OCI-LY1 (cell line): ENCODE data around the gene MAP6D1.

Source experiments
- H2AFZ ChIP-seq: fragments of 200-600 bp; sonication (generic), shearing (Covaris generic); 2 replicates; pipeline ENCODE4 v1.6.0; 2014; ENCODE audit warnings: antibody characterized with exemption, mild to moderate bottlenecking, low read length
- H3F3A ChIP-seq: fragments of 200-600 bp; sonication (generic), shearing (Covaris generic); 2 replicates; pipeline ENCODE4 v1.6.0; 2014; ENCODE audit warnings: mild to moderate bottlenecking, antibody characterized with exemption, low read length, moderate library complexity; ENCODE audit not compliant: insufficient read depth
- H3K27ac ChIP-seq: fragments of 200-600 bp; sonication (generic); 2 replicates; pipeline ENCODE4 v1.5.1; 2014; ENCODE audit warnings: low read length, mixed run types, mild to moderate bottlenecking, low read depth; ENCODE audit not compliant: poor library complexity, severe bottlenecking
- H3K27me3 ChIP-seq: fragments of 200-600 bp; sonication (generic); 2 replicates; pipeline ENCODE4 v1.6.0; 2014; ENCODE audit warnings: antibody characterized with exemption, mild to moderate bottlenecking, low read length, moderate library complexity; ENCODE audit not compliant: insufficient read depth
- H3K36me3 ChIP-seq: fragments of 200-600 bp; sonication (generic); 2 replicates; pipeline ENCODE4 v1.6.1; 2014; ENCODE audit warnings: mild to moderate bottlenecking, antibody characterized with exemption, low read length, moderate library complexity, mixed read lengths; ENCODE audit not compliant: insufficient read depth
- H3K4me1 ChIP-seq: fragments of 200-600 bp; sonication (generic); 2 replicates; pipeline ENCODE4 v1.5.1; 2014; ENCODE audit warnings: mild to moderate bottlenecking, low read length, moderate library complexity; ENCODE audit not compliant: insufficient read depth, severe bottlenecking
- H3K4me2 ChIP-seq: fragments of 200-600 bp; sonication (generic), shearing (Covaris generic); 2 replicates; pipeline ENCODE4 v1.6.1; 2014; ENCODE audit warnings: low read length
- H3K4me3 ChIP-seq: fragments of 200-600 bp; sonication (generic); 2 replicates; pipeline ENCODE4 v1.5.1; 2014; ENCODE audit warnings: low read length, low read depth, mild to moderate bottlenecking, mixed read lengths; ENCODE audit not compliant: poor library complexity, severe bottlenecking
- H3K79me2 ChIP-seq: fragments of 200-600 bp; shearing (Covaris generic); 2 replicates; pipeline ENCODE4 v1.6.1; 2016; ENCODE audit warnings: mixed run types, low read length, mixed read lengths; ENCODE audit not compliant: insufficient read depth
- H3K9ac ChIP-seq: fragments of 200-600 bp; sonication (generic), shearing (Covaris generic); 2 replicates; pipeline ENCODE4 v1.6.1; 2014; ENCODE audit warnings: mild to moderate bottlenecking, low read length, mixed read lengths
- H3K9me2 ChIP-seq: fragments of 200-600 bp; sonication (generic), shearing (Covaris generic); 2 replicates; pipeline ENCODE4 v1.6.1; 2014; ENCODE audit warnings: low read depth, mild to moderate bottlenecking, low read length, mixed read lengths
- H3K9me3 ChIP-seq: fragments of 200-600 bp; shearing (Covaris generic); 2 replicates; pipeline ENCODE4 v1.6.1; 2014; ENCODE audit warnings: low read length, mixed read lengths
- H4K20me1 ChIP-seq: fragments of 200-600 bp; sonication (generic), shearing (Covaris generic); 2 replicates; pipeline ENCODE4 v1.6.0; 2016; ENCODE audit warnings: mild to moderate bottlenecking, low read length; ENCODE audit not compliant: insufficient read depth
- EZH2 ChIP-seq: fragments of 200-600 bp; sonication (generic), shearing (Covaris generic); IDR thresholded peaks from 2 replicates; pipeline ENCODE4 v1.8.0; 2017; ENCODE audit warnings: borderline replicate concordance, mixed run types, mild to moderate bottlenecking, antibody characterized with exemption, low read length, moderate library complexity, mixed read lengths
- TF ChIP-seq, protein P1 (sequence below): fragments of 200-600 bp; sonication (generic), shearing (Covaris generic); IDR thresholded peaks from 2 replicates; pipeline ENCODE4 v1.5.1; 2017; ENCODE audit warnings: mild to moderate bottlenecking, antibody characterized with exemption, low read length, moderate library complexity, mixed read lengths

MAP6D1 gene

DNA sequence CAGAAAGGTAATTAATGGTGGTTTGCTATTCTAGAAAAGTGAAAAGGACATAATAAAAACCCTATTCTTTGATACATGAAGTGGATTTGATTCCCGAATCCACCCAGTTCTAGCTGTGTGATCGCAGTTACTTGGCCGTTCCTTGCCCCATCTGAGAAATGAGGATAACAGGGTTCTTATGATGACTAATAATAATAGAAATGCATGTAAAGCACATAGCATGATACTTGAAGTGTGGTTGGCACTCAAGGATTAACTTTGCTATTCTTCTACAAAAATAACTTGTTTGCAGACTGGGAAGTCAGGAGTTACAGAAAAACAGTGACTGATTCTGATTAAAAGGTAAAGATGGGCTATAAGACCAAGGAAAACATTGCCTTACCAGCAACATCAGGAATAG is 32.5 kb upstream of the MAP6D1 start:
- H3K79me2 ChIP-seq: no peaks in the 10 kb centered on the region
- H3K27me3 ChIP-seq: no peaks in the 10 kb centered on the region
- H3K27ac ChIP-seq: no peak overlapping the region
- no peaks in the 10 kb centered on the region for H3K9me3 ChIP-seq
- TF ChIP-seq, protein P1, sequence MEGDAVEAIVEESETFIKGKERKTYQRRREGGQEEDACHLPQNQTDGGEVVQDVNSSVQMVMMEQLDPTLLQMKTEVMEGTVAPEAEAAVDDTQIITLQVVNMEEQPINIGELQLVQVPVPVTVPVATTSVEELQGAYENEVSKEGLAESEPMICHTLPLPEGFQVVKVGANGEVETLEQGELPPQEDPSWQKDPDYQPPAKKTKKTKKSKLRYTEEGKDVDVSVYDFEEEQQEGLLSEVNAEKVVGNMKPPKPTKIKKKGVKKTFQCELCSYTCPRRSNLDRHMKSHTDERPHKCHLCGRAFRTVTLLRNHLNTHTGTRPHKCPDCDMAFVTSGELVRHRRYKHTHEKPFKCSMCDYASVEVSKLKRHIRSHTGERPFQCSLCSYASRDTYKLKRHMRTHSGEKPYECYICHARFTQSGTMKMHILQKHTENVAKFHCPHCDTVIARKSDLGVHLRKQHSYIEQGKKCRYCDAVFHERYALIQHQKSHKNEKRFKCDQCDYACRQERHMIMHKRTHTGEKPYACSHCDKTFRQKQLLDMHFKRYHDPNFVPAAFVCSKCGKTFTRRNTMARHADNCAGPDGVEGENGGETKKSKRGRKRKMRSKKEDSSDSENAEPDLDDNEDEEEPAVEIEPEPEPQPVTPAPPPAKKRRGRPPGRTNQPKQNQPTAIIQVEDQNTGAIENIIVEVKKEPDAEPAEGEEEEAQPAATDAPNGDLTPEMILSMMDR: no peak
- H3K9me2 ChIP-seq: no peaks in the 10 kb centered on the region
- H3F3A ChIP-seq: no peaks in the 10 kb centered on the region
- H3K4me3 ChIP-seq: no peak overlapping the region
- no peaks in the 10 kb centered on the region for H3K4me1 ChIP-seq
- peaks cover 89% of the 10 kb centered on the region for H3K36me3 ChIP-seq
- no peak overlapping the region for H3K4me2 ChIP-seq
- H4K20me1 ChIP-seq: no peaks in the 10 kb centered on the region
- no peak overlapping the region for H3K9ac ChIP-seq
- no peak overlapping the region for H2AFZ ChIP-seq

GRCh38 chr3:183854318-183855035 is 29.1 kb upstream of the MAP6D1 start:
- no peaks in the 10 kb centered on the region for H4K20me1 ChIP-seq
- no peak overlapping the region for H3K4me2 ChIP-seq
- TF ChIP-seq, protein P1: no peak
- no peak for TF ChIP-seq EZH2
- H3K27ac ChIP-seq: no peak overlapping the region
- no peaks in the 10 kb centered on the region for H3F3A ChIP-seq
- H3K27me3 ChIP-seq: no peaks in the 10 kb centered on the region
- H3K4me3 ChIP-seq: no peak overlapping the region
- no peaks in the 10 kb centered on the region for H3K4me1 ChIP-seq
- H3K9ac ChIP-seq: no peak overlapping the region
- no peaks in the 10 kb centered on the region for H3K79me2 ChIP-seq
- peaks cover 87% of the 10 kb centered on the region for H3K36me3 ChIP-seq
- no peaks in the 10 kb centered on the region for H3K9me2 ChIP-seq
- no peak overlapping the region for H2AFZ ChIP-seq
- H3K9me3 ChIP-seq: no peaks in the 10 kb centered on the region

- H3K27ac ChIP-seq: no peak overlapping the region
- no peaks in the 10 kb centered on the region for H3K9me2 ChIP-seq
- no peaks in the 10 kb centered on the region for H3K27me3 ChIP-seq
- no peak for TF ChIP-seq EZH2
- TF ChIP-seq, protein P1: no peak
- H3K79me2 ChIP-seq: no peaks in the 10 kb centered on the region
- no peaks in the 10 kb centered on the region for H3K9me3 ChIP-seq
- no peak overlapping the region for H3K4me2 ChIP-seq
- H2AFZ ChIP-seq: no peak overlapping the region
- no peaks in the 10 kb centered on the region for H3F3A ChIP-seq
- no peak overlapping the region for H3K9ac ChIP-seq
- H3K36me3 ChIP-seq: peaks cover 87% of the 10 kb centered on the region
- H3K4me1 ChIP-seq: no peaks in the 10 kb centered on the region
- no peak overlapping the region for H3K4me3 ChIP-seq
- no peaks in the 10 kb centered on the region for H4K20me1 ChIP-seq
Observed at GRCh38 chr3:183845608-183846288, 20.4 kb upstream of the MAP6D1 start.
